Retinal pigment epithelial cell (primary cell): Measurements from ENCODE around the gene GCAT.

Source experiments
- DNase-seq: peaks from one replicate; pipeline ENCODE4 v3.0.0-alpha.2; 2010; ENCODE audit warnings: low read depth
- H3K4me3 ChIP-seq: 2 replicates; pipeline ENCODE4 v1.5.1; 2011; ENCODE audit warnings: mild to moderate bottlenecking, low read length, control low read depth, moderate library complexity
- CTCF ChIP-seq: conservative IDR thresholded peaks from 2 replicates; pipeline ENCODE4 v1.5.1; 2011; ENCODE audit warnings: low read depth, low read length, control low read depth, inconsistent platforms

Gene GCAT

GRCh38 chr22:37820350-37820749, 12.6 kb downstream of the GCAT start:
- no peak for TF ChIP-seq CTCF
- DNase-seq = no peak
- H3K4me3 ChIP-seq = no peak overlapping the region

GRCh38 chr22:37822079-37822833, 14.5 kb downstream of the GCAT start:
- no peak for TF ChIP-seq CTCF
- no peak overlapping the region for H3K4me3 ChIP-seq
- DNase-seq = no peak

- DNase-seq = no peak
- no peak for TF ChIP-seq CTCF
- no peak within 1 kb of the TSS for H3K4me3 ChIP-seq
Observed at GRCh38 chr22:37823134-37823985, 15.6 kb downstream of the GCAT start, which contains the start of gene GALR3. GALR3 (plus strand) TSS chr22:37823382; CDS start chr22:37823407, 25 bp downstream.

GRCh38 chr22:37824674-37825641, 17.2 kb downstream of the GCAT start:
- TF ChIP-seq CTCF = no peak
- peak overlapping the region; percentile 23 for H3K4me3 ChIP-seq
- no peak for DNase-seq

- no peak for TF ChIP-seq CTCF
- no peak for DNase-seq
- no peak overlapping the region for H3K4me3 ChIP-seq
Observed at GRCh38 chr22:37827056-37827455, 19.3 kb downstream of the GCAT start.

- DNase-seq = no peak
- no peak for TF ChIP-seq CTCF
- no peak overlapping the region for H3K4me3 ChIP-seq
Observed at GRCh38 chr22:37830093-37830842, 22.5 kb downstream of the GCAT start.
